HepG2 (cell line): ENCODE results near the gene CD46. TPM values are rescaled to one million over a fixed set of nuclear protein-coding genes. Genes with fewer than 3 reads are reported as not detected.

Experiments used
- PRDM10 ChIP-seq: sonication (generic); formaldehyde crosslinking; IDR thresholded peaks from 2 replicates; pipeline ENCODE4 v1.4.0; 2020; ENCODE audit warnings: low read depth, missing genetic modification reagents
- RERE ChIP-seq: IDR thresholded peaks from 2 replicates; pipeline ENCODE4 v1.6.1; 2016; ENCODE audit warnings: low read depth, missing genetic modification reagents, missing compliant biosample characterization
- ZFAT ChIP-seq: sonication (generic); formaldehyde crosslinking; conservative IDR thresholded peaks from 2 replicates; pipeline ENCODE4 v1.8.1; 2023; ENCODE audit warnings: missing genetic modification reagents, inconsistent platforms
- ZNF230 ChIP-seq: sonication (generic); formaldehyde crosslinking; IDR thresholded peaks from 2 replicates; pipeline ENCODE4 v1.4.0; 2020; ENCODE audit warnings: mild to moderate bottlenecking, missing genetic modification reagents
- ZNF839 ChIP-seq: sonication (generic); formaldehyde crosslinking; IDR thresholded peaks from 2 replicates; pipeline ENCODE4 v1.4.0; 2020; ENCODE audit warnings: missing genetic modification reagents, mild to moderate bottlenecking, borderline replicate concordance
- polyA plus RNA-seq, 8 experiments: library from polyadenylated mRNA; depleted of rRNA in 3 of 8; stranded (reverse) in 7 of 8; unstranded in 1 of 8; fragments of >200 nt; fragmentation: Illumina TruSeq in 4 of 8; extraction: Trizol in 4 of 8; gene quantifications; 2 replicates each; pipeline versions ENCODE4 v1.2.1 to v1.2.3, GENCODE V29; 2011 to 2016; ENCODE audit warnings: low read depth in 4 of 8, missing spikeins in 1 of 8, mixed read lengths in 1 of 8; ENCODE audit not compliant: insufficient read depth in 1 of 8
- total RNA-seq, 5 experiments: library from RNA; depleted of rRNA; stranded (reverse); fragments of >200 nt; fragmentation: Illumina TruSeq; extraction: Trizol; gene quantifications; 2 replicates each; pipeline ENCODE4 v1.2.3, GENCODE V29; 2016; ENCODE audit warnings: low read depth in 1 of 5
- TF ChIP-seq, protein P1 (sequence below): sonication (generic); formaldehyde crosslinking; IDR thresholded peaks from 2 replicates; pipeline ENCODE4 v1.5.0; 2020; ENCODE audit warnings: missing genetic modification reagents
- TF ChIP-seq, protein P2 (sequence below): sonication (generic); formaldehyde crosslinking; IDR thresholded peaks from 2 replicates; pipeline ENCODE4 v1.5.1; 2020; ENCODE audit warnings: mild to moderate bottlenecking, missing genetic modification reagents

The CD46 gene
- total and polyA plus RNA-seq, 2 of the 13 experiments (the other 11 are each of a cell fraction or from before 2014, with no cell fraction given) = 130 to 277 TPM

DNA sequence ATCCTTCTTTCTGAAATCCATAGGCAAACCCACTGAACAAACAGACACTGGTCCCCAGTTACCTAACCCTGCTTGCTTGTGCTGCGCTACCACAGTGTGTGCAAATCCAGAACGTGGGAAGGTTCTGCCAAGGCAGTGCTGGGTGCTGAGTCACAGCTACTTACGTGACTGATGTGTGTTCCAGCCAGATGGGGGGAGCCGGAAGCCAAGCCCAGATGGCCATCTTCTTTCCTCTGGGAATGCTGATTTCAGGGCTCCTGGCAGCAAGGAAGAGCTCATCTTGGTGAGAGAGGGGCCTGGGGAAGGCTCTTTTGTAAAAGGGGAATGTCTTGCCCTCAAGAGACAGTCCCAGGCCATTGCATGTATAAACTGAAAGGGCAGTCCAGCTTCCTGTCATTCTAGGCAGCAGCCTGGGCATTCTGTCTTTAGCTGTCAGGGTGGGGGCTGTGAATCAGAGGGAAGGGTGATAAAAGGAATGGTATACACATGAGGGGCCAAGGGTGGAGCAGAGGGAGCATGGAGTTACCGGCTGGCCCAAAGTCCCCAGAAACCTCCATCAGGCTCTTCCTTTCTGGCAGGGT, 54.1 kb downstream of the CD46 start (continued):
- TF ChIP-seq PRDM10 (CRISPR knock-in tag) (no peak), ZNF839 (CRISPR knock-in tag) (no peak), ZFAT (CRISPR knock-in tag) (no peak), RERE (no peak), ZNF230 (CRISPR knock-in tag) (no peak)
- TF ChIP-seq, protein P1, sequence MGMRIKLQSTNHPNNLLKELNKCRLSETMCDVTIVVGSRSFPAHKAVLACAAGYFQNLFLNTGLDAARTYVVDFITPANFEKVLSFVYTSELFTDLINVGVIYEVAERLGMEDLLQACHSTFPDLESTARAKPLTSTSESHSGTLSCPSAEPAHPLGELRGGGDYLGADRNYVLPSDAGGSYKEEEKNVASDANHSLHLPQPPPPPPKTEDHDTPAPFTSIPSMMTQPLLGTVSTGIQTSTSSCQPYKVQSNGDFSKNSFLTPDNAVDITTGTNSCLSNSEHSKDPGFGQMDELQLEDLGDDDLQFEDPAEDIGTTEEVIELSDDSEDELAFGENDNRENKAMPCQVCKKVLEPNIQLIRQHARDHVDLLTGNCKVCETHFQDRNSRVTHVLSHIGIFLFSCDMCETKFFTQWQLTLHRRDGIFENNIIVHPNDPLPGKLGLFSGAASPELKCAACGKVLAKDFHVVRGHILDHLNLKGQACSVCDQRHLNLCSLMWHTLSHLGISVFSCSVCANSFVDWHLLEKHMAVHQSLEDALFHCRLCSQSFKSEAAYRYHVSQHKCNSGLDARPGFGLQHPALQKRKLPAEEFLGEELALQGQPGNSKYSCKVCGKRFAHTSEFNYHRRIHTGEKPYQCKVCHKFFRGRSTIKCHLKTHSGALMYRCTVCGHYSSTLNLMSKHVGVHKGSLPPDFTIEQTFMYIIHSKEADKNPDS (CRISPR knock-in tag) = no peak
- TF ChIP-seq, protein P2, sequence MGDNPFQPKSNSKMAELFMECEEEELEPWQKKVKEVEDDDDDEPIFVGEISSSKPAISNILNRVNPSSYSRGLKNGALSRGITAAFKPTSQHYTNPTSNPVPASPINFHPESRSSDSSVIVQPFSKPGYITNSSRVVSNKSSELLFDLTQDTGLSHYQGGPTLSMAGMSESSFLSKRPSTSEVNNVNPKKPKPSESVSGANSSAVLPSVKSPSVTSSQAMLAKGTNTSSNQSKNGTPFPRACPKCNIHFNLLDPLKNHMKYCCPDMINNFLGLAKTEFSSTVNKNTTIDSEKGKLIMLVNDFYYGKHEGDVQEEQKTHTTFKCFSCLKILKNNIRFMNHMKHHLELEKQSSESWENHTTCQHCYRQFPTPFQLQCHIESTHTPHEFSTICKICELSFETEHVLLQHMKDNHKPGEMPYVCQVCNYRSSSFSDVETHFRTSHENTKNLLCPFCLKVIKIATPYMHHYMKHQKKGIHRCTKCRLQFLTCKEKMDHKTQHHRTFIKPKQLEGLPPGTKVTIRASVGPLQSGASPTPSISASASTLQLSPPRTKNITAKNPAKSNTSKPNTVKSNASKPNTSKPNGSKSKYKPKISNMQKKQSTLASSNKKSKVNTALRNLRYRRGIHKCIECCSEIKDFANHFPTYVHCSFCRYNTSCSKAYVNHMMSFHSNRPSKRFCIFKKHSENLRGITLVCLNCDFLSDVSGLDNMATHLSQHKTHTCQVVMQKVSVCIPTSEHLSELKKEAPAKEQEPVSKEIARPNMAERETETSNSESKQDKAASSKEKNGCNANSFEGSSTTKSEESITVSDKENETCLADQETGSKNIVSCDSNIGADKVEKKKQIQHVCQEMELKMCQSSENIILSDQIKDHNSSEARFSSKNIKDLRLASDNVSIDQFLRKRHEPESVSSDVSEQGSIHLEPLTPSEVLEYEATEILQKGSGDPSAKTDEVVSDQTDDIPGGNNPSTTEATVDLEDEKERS (CRISPR knock-in tag) = no peak
- TF ChIP-seq, all 625 proteins: peak for 0
